GM18868 (cell line): Measurements from ENCODE around the gene SMG7.

Experiments used
- ATAC-seq: cut with Tn5 transposase; IDR thresholded peaks from one replicate; pipeline ENCODE4 v1.9.1; 2021; ENCODE audit warnings: mild to moderate bottlenecking, moderate library complexity; ENCODE audit not compliant: unreplicated experiment

SMG7 gene

DNA sequence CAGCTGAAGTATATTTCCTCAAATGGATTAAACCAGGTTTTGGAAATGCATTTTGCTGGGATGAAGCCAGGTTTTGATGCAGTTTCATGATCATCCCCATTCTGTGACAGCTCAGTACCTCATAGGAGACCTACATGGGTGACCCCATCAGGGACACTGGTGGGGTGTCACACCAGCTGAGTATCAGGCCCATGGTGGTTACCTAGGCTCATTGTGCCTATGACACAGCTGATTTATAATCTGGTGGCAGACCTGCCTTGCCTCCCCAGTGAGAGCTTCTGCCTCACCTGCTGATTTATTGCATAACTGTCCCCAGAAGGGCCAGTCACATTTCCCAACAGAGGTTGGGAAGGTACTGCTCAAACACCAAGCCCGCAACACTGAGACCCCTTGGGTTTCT, 114.2 kb downstream of the SMG7 start:
- no peak for ATAC-seq

GRCh38 chr1:183586926-183587325, 114.6 kb downstream of the SMG7 start:
- no peak for ATAC-seq

DNA sequence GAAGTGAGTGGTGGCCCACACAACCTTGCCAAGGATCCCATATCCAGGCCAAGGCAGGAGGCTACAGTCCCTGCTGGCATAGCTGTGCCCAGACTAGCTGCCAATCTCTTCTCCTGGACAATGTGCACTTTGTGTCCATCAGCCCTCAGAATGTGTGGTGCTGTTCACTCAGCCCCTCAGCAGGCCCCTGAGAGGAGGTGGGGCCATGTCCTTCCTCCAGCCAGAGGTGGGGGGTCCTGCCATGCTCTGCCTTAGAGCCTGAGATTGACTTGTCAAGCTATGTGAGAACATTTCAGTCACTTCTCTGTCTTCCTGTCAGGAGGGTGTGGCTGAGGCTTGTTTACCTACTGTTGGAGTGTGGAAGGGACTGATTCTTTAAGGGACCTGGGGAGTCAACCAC, 116.5 kb downstream of the SMG7 start:
- ATAC-seq: no peak

DNA sequence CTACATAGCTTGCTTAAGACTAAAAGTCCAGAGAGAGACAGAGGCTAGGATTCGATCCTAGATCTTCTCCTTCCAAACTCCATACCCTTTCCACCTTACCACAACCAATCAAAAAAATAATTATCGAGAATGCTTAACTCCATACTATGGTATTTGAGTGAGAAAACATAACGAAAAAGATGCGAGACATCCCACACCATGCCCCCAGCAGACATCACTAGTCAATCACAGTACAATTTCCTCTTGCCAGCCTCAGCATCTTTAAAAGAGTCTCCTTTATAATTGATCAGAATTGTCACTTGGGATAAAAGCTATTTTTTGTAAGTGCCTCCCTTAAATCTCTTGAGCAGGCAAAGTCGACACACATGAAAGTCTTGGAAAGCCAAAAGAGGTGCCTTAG, 117.1 kb downstream of the SMG7 start:
- ATAC-seq: no peak

DNA sequence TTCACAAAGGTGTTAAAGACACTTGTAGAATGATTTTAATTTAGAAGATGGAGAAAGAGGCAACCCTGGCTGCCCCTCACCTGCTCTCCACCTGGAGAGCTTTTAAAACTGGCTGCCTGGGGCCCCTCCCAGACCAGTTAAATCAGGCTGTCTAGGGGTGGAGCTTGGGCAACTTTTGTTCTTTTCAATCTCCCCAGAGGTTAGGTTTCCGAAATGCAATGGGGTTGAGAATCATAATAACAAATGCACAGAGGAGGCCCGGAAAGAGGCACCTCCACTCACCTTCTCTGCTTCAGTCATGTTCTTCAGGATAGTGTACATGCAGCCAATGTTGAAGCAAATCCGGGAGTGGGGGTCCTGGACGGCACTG, 117.6 kb downstream of the SMG7 start:
- no peak for ATAC-seq

- ATAC-seq: peak; percentile 83
Observed at GRCh38 chr1:183590244-183591191, 118.2 kb downstream of the SMG7 start, which contains the start of gene NCF2. Gene NCF2 (minus strand): TSS chr1:183590459. CDS start chr1:183590329, 130 bp downstream.

DNA sequence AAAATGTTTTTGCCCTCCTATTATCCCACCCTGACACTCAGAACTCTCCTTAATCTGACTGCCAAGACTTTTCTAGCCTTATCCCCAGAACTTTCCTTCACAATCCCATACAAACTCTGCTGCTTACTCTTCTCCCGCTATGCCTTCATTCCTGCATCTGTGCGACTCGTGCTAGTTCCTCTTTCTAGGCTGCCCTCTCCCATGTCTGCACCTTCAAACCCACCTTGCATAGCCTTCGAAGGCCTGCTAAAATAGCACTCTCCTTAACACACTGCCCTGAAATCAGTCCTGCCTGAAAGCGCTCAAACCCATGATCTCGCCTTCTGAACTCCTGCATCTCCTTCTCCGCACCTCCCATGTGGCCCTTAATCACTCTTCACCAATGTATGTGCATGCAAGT, 120.4 kb downstream of the SMG7 start:
- no peak for ATAC-seq

GRCh38 chr1:183593356-183593755, 121.1 kb downstream of the SMG7 start:
- peak; percentile 48 for ATAC-seq

GRCh38 chr1:183595537-183595936, 123.2 kb downstream of the SMG7 start:
- ATAC-seq: no peak

- ATAC-seq: no peak
Observed at GRCh38 chr1:183596500-183596899, 124.2 kb downstream of the SMG7 start.

DNA sequence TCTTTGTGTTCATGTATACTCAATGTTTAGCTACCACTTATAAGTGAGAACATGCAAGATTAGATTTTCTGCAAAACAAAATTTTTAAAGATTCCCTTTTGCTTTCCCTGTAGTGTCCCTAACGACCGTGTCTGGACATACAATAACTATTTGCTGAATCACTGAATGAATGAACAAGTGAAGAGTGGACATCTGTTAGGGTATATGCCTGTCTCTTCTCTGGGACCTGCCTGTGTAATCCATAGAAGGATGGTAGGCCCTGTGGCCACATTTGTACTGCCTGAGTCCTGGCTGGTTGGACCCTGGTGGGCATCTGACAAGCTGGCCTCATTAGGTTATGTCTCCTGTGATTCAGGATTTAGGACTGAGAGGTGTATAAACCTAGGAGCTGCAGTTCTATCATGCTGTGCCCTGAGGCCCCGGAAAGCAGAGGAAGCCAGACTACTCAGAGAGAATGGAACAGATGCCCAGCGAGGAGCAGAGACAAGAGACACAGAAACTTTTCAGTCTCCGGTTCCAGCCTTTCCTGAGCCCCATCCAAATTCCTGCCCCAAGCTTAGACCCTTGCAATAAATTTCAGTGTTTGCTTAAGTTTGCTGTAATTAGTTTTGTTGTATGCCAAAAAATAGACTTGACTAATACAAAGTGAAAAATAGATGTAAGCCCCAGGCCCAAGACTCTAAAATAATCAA, 125.5 kb downstream of the SMG7 start:
- ATAC-seq: no peak

GRCh38 chr1:183598386-183598785, 126.1 kb downstream of the SMG7 start:
- peak; percentile 64 for ATAC-seq

- ATAC-seq: no peak
Observed at GRCh38 chr1:183600136-183600535, 127.8 kb downstream of the SMG7 start.

GRCh38 chr1:183600634-183601033, 128.3 kb downstream of the SMG7 start:
- no peak for ATAC-seq

- no peak for ATAC-seq
Observed at GRCh38 chr1:183602510-183602909, 130.2 kb downstream of the SMG7 start.
